HG02981 (cell line): ENCODE results near the gene SPPL3.
"Not testable (repeated sequence)": the region's sequence is repeated elsewhere in the genome, so short reads cannot be mapped to it uniquely, and the experiment has no call there.

Source experiments
- ATAC-seq: cut with Tn5 transposase; IDR thresholded peaks from one replicate; pipeline ENCODE4 v1.9.1; 2021; ENCODE audit warnings: mild to moderate bottlenecking, moderate library complexity; ENCODE audit not compliant: unreplicated experiment

SPPL3 gene, protein sequence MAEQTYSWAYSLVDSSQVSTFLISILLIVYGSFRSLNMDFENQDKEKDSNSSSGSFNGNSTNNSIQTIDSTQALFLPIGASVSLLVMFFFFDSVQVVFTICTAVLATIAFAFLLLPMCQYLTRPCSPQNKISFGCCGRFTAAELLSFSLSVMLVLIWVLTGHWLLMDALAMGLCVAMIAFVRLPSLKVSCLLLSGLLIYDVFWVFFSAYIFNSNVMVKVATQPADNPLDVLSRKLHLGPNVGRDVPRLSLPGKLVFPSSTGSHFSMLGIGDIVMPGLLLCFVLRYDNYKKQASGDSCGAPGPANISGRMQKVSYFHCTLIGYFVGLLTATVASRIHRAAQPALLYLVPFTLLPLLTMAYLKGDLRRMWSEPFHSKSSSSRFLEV

DNA sequence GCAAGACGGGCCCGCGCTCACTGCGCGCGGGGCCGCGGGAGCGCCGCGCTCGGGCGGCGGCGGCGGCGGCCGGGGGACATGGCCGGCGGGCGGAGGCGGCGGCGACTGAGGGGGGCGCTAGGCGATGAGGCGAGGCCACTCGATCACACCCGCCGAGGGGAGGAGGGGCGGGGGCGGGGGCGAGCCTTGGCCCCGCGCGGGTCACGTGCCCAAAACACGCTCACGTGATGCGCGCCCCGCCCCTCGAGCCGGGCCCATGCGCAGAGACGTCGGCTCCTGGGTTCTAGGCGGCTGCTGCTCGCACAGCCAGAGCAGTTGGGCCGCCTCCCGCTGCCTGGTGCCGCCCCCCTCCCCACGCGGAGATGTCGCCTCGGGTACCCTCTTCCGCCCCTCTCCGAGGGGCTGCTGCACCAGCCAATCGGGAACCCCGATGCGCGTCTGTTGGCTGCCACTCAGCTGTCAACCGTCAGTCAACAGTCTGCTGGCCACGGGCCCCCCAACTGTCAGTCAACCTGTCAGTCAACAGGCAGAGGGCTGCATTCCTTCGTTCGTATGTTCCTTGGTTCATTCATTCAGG, at the start of gene SPPL3:
Gene SPPL3 (minus strand): TSS at position 162 of the 577 bp plus-strand sequence. CDS start 491 bp downstream, outside the sequence.
- ATAC-seq, result peak; percentile 64

DNA sequence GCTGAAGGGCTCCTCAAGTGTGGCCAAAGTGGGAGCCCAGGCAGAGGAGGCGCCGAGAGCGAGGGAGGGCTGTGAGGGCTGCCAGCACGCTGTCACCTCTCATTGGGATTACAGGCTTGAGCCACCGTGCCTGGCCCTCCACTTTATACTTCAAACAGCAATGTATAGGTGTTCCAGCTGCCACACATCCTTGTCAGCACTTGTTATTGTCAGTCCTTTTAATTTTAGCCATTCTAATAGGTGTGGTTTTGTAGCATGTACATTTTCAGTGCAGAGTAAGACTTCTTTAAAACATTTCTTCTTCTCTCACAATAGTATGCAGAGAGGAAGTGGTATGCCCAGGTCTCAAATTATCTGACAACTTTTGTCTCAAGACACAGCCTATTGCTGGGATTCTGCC, 46.6 kb upstream of the SPPL3 start:
- no peak for ATAC-seq

DNA sequence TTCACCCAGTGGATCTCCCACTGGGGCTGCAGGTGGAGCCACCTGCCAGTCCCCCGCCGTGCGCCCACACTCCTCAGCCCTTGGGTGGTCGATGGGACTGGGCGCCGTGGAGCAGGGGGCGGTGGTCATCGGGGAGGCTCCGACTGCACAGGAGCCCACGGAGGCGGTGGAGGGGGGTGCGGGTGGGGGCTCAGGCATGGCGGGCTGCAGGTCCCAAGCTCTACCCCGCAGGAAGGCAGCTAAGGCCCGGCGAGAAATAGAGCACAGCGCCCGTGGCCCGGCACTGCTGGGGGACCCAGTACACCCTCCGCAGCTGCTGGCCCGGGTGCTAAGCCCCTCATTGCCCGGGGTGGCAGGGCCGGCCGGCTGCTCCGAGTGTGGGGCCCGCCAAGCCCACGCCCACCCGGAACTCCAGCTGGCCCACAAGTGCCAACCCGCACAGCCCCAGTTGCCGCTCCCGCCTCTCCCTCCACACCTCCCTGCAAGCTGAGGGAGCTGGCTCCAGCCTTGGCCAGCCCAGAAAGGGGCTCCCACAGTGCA, 46.2 kb upstream of the SPPL3 start:
- not testable (repeated sequence) for ATAC-seq

DNA sequence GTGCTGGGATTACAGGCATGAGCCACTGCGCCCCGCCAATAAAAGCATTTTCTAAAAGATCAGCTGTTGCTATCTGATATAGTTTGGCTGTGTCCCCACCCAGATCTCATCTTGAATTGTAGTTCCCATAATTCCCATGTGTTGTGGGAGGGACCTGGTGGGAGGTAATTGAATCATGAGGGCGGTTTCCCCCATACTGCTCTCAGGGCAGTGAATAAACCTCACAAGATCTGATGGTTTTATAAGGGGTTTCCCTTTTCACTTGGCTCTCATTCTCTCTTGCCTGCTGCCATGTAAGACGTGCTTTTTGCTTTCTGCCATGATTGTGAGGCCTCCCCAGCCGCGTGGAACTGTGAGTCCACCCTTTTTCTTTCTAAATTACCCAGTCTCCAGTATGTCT, 41.4 kb upstream of the SPPL3 start:
- ATAC-seq, result not testable (repeated sequence)

DNA sequence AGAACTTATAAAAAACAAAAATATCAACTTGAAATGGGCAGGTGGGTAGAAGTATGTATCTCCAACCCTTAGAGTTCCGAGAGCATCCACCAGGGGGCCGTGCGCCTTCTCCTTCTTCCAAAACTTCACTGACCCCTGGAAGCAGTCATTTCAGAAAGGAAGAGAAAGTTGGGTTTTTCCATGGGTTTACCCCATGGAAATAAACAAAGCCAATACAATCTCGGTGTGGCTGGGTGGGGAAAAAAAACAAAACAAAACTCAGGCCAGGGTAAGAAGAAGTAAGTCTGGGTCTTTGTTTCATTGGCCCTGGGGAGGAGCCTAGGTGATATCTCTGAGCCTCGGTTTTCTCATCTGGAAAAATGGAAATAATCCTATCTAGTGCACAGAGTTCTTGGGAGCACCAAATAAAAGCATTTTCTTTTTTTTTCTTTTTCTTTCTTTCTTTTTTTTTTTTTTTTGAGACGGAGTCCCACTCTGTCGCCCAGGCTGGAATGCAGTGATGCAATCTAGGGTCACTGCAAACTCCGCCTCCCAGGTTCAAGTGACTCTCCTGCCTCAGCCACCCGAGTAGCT, 40.6 kb upstream of the SPPL3 start:
- no peak for ATAC-seq

DNA sequence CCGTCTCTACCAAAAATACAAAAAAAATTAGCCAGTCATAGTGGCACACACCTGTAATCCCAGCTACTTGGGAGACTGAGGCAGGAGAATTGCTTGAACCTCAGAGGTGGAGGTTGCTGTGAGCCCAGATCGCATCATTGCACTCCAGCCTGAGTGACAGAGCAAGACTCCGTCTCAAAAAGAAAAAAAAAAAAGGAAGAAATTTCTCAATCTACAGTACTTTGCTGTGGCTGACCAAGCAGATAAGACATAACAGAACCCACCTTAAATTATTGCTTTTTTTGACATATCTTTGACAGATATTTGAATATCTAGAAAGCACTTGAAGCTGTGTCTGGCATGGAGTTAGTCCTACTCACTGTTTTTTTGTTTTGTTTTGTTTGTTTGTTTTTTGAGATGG, 39.3 kb upstream of the SPPL3 start:
- no peak for ATAC-seq

DNA sequence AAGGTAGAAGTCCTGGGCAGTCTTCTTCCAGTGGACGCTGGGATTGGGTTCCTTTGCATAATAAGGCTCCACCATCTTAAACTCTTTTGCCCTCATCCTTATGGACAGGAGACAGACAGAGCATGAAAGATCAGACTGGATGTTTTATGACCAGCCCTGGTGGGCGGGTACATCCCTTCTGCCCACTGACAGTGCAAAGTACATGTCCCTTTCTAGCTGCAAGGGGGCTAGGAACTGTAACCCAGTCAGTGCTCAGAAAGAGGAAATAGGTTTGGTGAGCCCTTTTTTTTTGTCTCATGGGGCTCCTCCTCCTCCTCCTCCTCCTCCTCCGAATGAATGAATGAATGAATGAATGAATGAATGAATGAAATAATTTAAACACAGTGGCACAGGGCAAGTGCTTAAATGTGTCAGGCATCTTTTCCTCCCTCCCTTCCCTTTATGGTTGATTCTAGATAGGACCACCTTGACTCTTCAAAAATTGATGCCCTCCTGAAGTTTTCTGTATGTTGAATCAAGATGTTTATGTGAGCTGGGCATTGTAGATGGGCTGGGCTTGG, 37.8 kb upstream of the SPPL3 start:
- ATAC-seq, result no peak

DNA sequence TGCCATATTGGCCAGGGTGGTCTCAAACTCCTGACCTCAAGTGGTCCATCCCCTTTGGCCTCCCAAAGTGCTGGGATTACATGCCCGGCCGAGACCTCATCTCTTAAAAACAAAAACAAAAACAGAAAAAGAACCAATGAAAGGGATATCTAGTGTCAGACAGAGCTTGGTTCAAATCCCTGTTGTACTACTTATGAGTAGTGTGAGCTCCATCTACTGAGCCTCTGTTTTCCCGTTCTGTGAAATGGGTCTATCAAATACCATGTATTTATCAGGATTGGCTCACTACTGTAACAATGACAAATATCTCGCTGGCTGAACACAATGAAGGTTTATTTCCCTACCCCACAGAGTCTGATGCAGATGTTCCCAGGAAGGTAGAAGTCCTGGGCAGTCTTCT, 37.3 kb upstream of the SPPL3 start:
- no peak for ATAC-seq

DNA sequence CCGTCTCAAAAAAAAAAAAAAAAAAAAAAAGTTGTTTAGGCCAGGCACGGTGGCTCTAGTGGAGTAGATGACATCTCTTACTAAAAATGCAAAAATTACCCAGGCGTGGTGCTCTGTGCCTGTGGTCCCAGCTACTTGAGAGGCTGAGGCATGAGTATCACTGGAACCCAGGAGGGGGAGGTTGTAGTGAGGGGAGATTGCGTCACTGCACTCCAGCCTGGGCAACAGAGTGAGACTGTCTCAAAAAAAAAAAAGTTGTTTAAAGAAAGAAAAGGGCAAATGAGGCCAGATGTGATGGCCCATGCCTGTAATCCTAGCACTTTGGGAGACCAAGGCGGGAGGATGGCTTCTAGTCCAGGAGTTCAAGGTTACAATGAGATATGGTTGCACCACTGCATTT, 36.6 kb upstream of the SPPL3 start:
- ATAC-seq, result no peak

DNA sequence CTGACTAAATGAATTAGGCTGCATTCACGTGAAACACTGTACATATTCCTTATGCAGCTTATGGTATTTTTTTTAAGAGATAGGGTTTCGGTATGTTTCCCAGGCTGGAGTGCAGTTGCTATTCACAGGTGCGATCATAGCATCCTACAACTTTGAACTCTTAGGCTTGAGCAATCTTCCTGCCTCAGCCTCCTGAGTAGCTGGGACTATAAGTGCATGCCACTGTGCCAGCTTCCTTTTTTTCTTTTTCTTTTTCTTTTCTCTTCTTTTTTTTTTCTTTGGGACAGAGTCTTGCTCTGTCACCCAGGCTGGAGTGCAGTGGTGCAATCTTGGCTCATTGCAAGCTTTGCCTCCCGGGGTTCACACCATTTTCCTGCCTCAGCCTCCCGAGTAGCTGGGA, 35.8 kb upstream of the SPPL3 start:
- no peak for ATAC-seq

DNA sequence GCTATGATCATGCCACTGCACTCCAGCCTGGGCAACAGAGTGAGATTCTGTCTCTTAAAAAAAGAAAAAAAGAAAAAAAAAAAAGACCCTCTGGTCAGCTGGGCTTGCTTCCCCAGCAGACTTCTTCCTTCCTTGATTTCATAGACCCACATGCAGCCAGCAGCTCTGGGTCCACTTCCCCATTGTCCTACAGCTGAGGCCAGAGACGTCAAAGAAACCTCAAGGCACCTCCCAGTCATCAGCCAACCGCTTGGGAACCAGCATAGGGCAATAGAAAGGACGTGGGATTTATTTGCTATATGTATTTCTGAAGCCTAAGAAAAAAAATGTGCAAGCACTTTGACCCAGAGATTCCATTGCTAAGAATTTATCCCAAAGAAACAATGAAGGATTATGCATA, 35.4 kb upstream of the SPPL3 start:
- no peak for ATAC-seq

DNA sequence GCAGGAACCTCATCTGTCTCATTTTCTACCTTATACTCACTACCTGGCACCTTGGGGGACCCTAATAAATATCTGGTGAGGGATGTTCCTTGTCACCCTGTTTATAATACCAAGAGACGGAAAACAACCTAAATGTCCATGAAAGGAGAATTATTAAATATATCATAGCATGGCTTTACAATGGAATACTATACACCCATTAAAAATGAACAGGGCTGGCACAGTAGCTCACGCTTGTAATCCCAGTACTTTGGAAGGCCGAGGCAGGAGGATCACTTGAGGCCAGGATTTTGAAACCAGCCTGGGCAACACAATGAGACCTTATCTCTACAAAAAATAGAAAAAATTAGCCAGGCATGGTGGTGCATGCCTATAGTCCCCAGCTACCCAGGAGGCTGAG, 34.3 kb upstream of the SPPL3 start:
- ATAC-seq, result no peak

DNA sequence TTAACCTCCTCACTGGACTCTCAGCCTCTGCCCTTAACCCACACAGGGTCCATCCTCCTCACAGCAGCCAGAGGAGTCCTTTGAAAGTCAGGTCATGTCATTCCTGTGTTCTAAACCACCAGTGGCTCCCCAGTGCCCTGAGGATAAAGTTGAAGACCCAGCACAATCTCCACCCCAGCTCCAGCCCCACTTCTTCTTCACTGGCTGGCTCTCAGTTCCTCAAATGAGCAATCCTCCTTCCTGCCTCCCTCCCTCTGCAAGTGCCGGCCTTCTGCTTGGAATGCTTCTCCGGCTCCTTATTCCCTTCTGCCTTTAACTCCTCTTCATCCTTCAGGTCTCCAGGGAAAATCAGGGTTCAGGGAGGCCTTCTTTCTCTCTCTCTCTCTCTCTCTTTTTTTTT, 32.0 kb upstream of the SPPL3 start:
- no peak for ATAC-seq

DNA sequence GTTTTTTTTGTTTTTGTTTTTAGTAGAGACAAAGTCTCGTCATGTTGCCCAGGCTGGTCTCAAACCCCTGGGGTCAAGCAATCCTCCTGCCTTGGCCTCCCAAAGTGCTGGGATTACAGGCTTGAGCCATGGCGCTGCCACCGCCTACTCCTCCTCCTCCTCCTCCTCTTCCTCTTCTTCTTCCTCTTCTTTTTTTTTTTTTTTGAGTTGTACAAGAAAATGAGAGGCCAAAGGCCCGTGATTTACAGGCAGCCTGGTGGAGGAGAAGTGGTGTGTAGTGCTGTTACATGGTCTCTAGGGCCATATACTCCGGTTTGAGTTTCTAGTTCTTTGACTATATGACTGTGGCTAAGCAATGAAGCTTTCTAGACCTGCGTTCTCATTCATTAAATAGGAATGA, 29.6 kb upstream of the SPPL3 start:
- no peak for ATAC-seq

DNA sequence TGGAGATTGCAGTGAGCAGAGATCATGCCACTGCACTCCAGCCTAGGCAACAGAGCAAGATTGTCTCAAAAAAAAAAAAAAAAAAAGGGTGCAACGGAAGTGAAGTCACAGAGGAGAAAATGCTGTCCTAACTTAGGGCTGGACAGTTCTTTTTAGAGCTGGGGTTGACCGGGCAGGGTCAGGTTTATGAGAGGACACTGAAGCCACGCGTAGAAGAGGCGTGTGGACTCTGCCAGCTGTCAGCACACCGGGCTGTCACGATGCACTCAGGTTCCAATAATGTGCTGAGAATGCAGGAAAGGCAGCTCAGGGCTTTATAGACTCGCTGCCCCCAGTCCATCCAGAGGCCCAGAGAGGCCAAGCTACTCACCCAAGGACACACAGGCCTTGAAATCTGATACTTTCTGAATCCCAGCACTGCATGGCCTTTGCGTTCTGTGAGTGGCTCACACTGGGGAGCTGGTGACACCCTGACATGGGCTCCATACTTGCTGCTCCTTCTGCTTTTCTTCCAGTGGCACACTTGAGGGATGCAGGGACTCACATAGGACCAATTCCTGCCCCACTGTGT, 28.9 kb upstream of the SPPL3 start:
- ATAC-seq, result no peak

DNA sequence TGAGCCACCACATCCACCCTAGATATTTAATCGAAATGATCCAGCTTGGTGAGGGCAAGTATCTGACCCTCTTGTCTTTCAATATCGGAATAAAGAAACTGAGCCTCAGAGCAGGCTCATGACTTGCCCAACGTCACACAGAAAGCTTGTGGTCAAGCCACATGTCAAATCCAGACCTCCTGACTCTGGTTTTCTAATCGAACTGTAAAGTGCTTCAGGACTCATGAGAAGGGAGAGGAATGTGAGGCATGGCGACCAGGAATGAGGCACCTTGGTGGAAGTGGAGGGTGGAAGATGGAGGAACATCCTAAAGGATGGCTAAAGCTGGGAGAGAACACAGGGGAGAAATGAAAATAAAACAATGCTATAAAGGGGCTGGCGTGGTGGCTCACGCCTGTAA, 27.9 kb upstream of the SPPL3 start:
- ATAC-seq, result no peak

DNA sequence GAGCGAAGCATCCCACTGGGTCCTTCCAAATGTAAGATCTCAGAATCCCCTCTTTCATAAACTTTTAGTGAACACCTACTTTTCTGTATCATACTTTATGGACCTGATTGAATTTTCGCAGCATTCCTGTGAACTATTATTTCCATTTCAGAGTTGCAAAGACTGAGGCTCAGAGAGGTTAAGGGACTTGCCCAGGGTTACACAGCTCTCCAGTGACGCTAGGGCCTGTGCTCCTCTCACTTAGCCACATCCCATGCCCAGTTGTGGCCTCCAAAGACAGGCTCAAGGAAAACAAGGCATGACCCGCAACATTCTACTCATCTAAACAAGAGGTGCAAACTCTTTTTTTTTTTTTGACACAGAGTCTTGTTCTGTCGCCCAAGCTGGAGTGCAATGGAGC, 25.9 kb upstream of the SPPL3 start:
- ATAC-seq, result no peak

DNA sequence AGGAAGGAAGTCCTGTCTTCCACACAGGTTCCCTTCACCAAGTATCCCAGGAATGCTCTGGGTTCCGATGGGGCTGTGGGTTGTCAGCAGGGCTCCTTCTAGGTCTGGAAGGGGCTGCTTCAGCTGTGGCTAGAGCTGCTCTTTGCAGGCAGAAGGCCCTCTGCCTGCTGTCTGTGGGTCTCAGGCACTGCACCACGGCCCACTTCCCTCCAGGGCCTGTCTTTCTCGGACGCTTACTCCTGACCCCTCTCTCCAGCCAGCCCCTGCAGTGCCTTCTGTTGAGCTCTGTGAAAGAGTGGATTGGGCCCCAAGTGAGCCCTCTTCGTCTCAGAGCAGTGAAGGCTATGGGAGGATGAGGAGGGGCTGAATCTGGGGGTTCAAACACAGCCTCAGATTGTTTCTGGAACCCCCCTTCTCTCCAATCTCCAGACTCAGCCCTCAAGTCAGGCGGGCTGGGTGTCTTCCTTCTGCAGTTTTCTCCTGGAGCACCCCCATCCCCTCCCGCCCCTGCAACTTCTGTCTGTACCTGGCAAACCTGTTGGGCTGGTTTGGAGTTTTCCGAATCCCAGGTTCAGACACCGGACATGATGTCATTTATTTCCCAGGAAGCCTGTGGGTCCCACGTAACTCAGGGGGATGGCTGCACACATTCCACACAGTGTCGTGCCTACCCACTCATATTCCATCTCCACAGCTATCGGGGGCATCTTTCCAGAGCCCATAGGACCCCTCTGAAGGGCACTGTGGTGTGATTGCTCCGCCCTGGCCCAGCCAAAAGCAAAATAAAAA, 24.9 kb upstream of the SPPL3 start:
- no peak for ATAC-seq

DNA sequence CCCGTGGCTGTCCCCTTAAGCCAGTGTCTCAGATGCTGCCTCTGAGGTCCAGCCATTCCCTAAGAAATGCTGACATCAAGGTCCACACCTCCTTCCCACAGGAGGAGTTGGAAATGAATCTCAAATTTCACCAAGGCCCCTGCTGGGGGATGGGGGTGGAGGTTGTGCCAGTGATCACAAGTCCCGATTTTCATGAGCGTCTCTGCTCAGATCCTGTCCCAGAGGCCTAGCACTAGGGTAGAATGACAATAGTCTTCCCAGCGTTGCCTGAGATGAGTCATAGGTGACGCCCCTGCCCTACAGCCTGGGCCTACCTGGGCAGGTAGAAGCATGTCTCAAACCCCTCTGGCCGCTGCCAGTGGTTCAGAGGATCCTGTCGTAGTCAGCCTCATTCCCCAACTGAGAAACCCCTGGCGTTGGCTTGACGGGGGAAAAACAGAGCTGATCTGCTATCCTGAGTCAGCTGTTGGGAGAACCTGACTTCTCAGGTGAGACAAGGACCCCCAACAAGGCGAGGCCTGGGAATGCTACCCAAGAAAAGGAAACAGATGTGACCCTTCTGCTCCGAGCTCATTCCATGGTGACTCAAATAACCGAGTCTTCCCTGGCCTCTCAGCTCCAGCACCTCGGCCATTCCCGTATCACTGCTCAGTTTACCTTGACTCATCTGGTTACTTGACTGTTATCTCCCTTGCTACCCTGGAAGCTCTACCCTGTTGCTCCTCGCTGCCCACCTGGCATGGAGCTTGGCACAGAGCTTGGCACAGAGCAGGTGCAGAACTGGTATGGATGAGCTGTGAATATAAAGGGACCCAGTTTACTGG, 21.8 kb upstream of the SPPL3 start:
- ATAC-seq, result no peak

DNA sequence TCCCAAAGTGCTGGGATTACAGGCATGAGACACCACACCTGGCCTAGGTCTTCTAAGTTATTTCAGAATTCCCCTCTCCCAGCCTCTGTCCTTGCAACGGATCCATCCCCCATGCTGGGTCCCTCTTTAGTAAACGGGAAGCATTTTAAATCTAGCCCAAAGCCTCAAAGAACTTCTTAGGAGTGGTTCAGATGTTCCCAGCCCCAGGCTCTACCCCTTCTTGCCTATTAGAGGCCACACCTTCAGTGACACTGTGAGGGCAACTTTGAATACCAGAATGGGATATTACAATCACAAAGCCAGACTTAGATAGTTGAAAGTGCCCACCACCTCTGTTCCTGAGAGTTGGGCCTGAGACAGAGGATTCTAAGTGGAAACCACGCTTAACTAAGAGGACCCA, 18.1 kb upstream of the SPPL3 start:
- ATAC-seq, result no peak
